Neuron (in vitro differentiated cells): ENCODE data around the gene KLHL10.
A peak's percentile ranks its signal among the peaks of the same experiment; 100 is the strongest.
"Not testable (repeated sequence)": the region's sequence is repeated elsewhere in the genome, so short reads cannot be mapped to it uniquely, and the experiment has no call there.

ENCODE experiments used
- H2AFZ ChIP-seq: one replicate; pipeline ENCODE4 v1.6.1; 2013; ENCODE audit warnings: low read depth, mild to moderate bottlenecking, inconsistent platforms, low read length, moderate library complexity
- H3K27me3 ChIP-seq: one replicate; pipeline ENCODE4 v1.6.1; 2013; ENCODE audit warnings: low read length; ENCODE audit not compliant: insufficient read depth
- H3K36me3 ChIP-seq: one replicate; pipeline ENCODE4 v1.6.1; 2013; ENCODE audit warnings: low read length; ENCODE audit not compliant: insufficient read depth
- H3K4me1 ChIP-seq: one replicate; pipeline ENCODE4 v1.6.1; 2013; ENCODE audit warnings: low read length; ENCODE audit not compliant: insufficient read depth
- H3K4me3 ChIP-seq: 2 replicates; pipeline ENCODE4 v1.5.1; 2013; ENCODE audit warnings: mild to moderate bottlenecking, low read length, moderate library complexity
- H3K9me3 ChIP-seq: one replicate; pipeline ENCODE4 v1.6.1; 2013; ENCODE audit warnings: low read length

KLHL10 gene

DNA sequence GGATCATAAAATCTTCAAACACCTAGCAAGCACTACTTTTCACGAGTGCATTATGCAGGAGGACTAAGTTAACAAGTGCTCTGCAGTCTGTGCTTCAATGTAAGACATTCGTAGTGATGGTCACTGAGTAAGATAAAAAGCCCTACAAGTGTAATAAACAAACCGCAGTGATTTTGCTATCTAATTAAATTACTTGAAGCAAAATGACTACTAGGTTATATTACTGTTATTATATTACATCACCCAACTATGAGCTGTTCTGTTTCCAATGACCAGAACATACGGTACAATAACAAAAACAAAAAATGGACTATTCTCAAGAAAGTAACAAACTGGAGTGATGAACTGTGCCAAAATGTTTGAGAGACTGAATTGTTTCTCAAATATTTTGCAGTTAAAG, 11.2 kb downstream of the KLHL10 start:
- no peaks in the 10 kb centered on the region for H3K4me1 ChIP-seq
- no peak overlapping the region for H2AFZ ChIP-seq

DNA sequence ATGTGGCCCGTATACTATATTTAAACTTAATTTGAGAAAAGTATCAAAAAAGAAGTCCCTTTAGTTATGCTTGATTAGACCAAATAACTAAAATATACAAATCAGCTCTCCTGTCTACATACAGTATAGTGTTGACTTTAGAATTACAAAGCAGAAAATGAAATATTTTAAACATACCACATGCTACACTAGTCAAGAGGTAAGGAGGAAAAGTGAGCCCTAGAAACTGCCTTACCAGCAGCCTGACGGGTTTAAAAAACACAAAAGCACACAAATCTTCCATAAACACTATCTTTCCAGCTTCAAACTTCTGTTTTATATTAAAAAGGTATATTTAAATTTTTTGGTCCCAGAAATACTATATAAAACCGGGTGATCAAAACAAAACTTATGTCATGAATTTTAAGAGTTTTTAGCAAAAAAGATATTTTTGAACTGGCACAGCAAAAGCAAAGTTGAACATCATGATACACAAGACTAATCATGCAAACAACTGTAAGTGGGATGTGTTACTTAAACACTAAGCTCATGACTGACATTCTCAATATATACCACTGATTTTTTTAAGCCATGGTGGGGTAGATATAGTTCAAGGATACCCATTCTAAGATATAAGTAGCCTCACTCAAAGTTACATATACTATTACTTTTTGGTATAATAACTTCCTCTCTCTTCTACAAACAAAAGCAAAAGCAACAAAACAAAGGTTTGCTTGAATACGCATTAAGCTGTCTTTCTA, 11.8 kb downstream of the KLHL10 start:
- no peak overlapping the region for H2AFZ ChIP-seq
- peaks cover 33% of the 10 kb centered on the region for H3K36me3 ChIP-seq
- no peak overlapping the region for H3K4me3 ChIP-seq
- no peaks in the 10 kb centered on the region for H3K9me3 ChIP-seq
- H3K4me1 ChIP-seq = no peaks in the 10 kb centered on the region
- no peaks in the 10 kb centered on the region for H3K27me3 ChIP-seq

More for the DNA sequence above, 11.2 kb downstream of the KLHL10 start:
- Histone ChIP-seq H3K27me3 (no peaks in the 10 kb centered on the region), H3K36me3 (peaks cover 27% of the 10 kb centered on the region), H3K4me3 (no peak overlapping the region), H3K9me3 (no peaks in the 10 kb centered on the region)

DNA sequence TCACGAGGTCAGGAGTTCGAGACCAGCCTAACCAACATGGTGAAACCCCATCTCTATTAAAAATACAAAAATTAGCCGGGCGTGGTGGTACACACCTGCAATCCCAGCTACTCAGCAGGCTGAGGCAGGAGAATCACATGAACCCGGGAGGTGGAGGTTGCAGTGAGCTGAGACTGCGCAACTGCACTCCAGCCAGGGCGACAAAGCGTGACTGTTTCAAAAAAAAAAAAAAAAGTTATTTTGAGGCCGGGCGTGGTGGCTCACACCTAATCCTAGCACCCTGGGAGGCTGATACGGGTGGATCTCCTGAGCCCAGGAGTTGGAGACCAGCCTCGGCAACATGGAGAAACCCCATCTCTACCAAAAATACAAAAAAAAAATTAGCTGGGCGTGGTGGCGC, 13.8 kb downstream of the KLHL10 start:
- H3K4me3 ChIP-seq, H2AFZ ChIP-seq, H3K4me1 ChIP-seq, H3K9me3 ChIP-seq, H3K27me3 ChIP-seq: not testable (repeated sequence)
- peaks cover 38% of the 10 kb centered on the region for H3K36me3 ChIP-seq

DNA sequence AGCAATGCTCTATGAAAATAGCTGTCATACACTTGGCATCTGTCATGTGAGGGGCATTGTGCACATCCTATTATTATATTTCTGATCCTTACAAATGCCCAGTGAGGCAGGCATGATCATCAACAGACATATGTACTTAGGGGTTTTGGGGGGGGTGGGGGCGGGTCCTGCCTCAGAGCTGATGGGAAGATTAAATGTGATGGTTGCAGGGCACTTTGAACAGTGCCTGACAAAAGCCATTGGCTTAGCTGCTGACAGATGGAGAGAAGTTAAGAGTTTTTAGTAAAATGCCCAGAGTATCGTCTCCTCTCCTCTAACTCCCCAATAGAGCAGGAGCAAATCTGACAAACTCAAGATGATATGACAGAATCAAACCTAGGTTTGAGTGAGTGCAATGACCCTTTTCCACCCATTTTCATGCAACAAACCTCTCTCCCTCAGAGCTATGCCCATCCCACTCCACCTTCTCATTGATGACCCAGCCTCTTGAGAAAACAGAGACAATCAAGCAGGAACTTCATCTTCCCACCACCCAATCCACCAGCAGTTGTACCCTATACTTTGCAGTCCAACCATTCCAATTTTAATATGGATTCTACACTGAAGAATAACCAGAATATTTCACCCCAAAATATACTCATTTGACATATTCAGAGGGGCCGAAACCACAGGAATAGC, 22.8 kb downstream of the KLHL10 start:
- H3K4me3 ChIP-seq = no peak overlapping the region
- no peaks in the 10 kb centered on the region for H3K36me3 ChIP-seq
- peaks cover 23% of the 10 kb centered on the region for H3K4me1 ChIP-seq

DNA sequence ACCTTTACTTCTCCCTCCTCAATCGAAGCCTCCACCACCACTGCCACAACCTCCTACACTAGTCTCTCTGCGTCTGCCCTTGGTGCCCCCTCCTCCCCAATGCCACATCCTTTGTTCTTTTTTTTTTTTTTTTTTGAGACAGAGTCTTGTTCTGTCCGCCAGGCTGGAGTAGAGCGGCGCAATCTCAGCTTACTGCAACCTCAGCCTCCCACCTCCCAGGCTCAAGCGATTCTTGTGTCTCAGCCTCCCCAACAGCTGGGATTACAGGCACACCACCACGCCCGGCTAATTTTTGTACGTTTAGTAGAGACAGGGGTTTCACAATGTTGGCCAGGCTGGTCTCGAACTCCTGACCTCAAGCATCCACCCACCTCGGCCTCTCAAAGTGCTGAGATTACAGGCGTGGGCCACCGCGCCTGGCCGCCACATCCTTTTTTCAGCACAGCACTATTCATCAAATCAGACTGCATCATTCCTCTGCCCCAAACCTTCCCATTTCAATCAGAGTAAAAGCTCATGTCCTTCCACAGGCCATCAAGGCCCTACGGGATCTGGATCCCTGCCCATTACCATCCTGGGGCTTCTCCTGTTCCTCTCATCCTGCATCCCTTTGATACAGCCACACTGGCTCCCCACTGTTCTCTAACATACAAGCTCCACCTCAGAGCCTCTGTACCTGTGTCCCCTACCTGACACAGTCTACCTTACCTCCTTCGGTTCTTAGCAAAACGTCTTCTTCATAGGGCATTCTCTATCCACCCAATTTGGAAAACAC, 25.6 kb downstream of the KLHL10 start:
- Histone ChIP-seq H3K36me3 (peaks cover 11% of the 10 kb centered on the region), H2AFZ (no peak overlapping the region), H3K9me3 (no peaks in the 10 kb centered on the region), H3K4me1 (peaks cover 26% of the 10 kb centered on the region), H3K27me3 (no peaks in the 10 kb centered on the region), H3K4me3 (peak overlapping the region; percentile 82)

More for the DNA sequence above, 22.8 kb downstream of the KLHL10 start:
- Histone ChIP-seq H3K9me3 (no peaks in the 10 kb centered on the region), H3K27me3 (no peaks in the 10 kb centered on the region), H2AFZ (no peak overlapping the region)

DNA sequence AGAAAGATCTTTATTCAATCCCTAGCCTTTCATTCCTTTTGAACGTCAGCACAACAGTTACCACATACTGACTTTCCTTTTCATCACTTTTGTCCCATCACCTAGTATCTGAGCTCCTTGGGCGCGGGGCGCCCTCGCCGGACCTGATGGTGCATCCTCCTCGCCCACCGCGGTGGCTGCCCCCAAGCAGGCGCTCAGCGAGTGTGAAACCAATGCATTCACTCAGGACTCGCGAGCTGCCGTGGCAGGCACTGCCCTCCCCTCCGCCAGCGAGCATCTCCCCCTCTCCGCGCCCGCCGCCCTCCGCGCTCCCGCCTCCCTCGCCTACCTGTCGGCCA, 26.8 kb downstream of the KLHL10 start:
- Histone ChIP-seq H2AFZ (peak overlapping the region; percentile 73), H3K4me3 (peak overlapping the region; percentile 82), H3K9me3 (no peaks in the 10 kb centered on the region), H3K4me1 (peaks cover 26% of the 10 kb centered on the region), H3K36me3 (peaks cover 21% of the 10 kb centered on the region), H3K27me3 (no peaks in the 10 kb centered on the region)

DNA sequence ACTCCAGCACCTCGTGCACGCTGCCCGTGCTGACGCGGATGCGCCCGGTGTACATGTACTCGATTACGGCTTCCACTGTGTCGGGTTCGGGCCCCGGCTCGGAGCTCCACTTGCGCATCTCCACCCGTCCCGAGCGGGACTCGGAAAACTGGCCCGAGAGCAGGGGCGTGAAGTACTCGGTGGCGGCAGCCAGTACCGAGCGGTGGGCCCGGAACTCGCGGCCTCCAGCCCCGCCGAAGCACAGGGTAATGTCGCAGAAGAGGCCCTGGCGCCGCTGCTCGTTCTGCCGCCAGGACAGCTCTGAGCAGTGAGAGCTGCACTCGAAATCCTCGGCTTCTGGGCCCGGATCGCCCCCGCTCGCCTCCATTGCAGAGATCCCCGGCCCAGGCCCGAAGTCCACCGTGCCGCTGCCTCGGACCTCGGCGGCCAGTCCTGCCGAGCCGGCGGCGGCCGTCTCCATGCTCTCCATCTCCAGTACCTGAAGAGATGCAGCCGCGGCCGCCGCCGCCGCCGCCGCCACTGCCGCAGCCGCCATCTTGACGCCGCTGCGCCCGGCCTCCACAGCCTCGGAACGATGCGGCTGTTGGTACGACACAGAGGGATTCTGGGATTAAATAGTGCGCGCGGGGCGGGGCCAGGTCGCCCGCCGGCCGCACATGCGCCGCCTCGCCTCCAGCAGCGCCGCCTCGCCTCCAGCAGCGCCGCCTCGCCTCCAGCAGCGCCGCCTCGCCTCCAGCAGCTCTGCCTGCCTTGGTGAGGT, 27.4 kb downstream of the KLHL10 start, which contains the start of gene KLHL11:
KLHL11 (minus strand) TSS at position 588 of the 760 bp plus-strand sequence; CDS start at position 535, 53 bp downstream.
- H3K4me3 ChIP-seq = peak within 1 kb of the TSS; percentile 82
- H3K9me3 ChIP-seq = no peaks in the 10 kb centered on the region
- peaks cover 27% of the 10 kb centered on the region for H3K36me3 ChIP-seq
- peaks cover 26% of the 10 kb centered on the region for H3K4me1 ChIP-seq
- H2AFZ ChIP-seq = peak within 1 kb of the TSS; percentile 73
- no peaks in the 10 kb centered on the region for H3K27me3 ChIP-seq

DNA sequence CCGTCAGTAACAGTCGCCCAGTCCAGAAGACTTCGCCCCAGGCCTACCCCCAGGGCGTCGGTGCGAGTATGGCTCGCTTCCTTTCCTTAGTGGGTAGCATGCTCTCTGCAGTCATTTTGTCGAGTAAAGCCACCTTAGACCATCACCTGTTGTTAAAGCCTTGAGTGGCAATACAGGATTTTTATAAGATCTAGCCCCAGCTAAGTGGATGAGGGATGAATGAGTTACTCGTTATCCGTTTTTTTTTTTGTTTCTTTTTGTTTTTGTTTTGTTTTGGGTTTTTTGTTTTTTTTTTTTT, 27.9 kb downstream of the KLHL10 start:
- Histone ChIP-seq H3K9me3 (no peaks in the 10 kb centered on the region), H3K4me1 (peaks cover 23% of the 10 kb centered on the region), H3K27me3 (no peaks in the 10 kb centered on the region), H2AFZ (peak overlapping the region; percentile 73), H3K4me3 (peak overlapping the region; percentile 82), H3K36me3 (peaks cover 32% of the 10 kb centered on the region)

DNA sequence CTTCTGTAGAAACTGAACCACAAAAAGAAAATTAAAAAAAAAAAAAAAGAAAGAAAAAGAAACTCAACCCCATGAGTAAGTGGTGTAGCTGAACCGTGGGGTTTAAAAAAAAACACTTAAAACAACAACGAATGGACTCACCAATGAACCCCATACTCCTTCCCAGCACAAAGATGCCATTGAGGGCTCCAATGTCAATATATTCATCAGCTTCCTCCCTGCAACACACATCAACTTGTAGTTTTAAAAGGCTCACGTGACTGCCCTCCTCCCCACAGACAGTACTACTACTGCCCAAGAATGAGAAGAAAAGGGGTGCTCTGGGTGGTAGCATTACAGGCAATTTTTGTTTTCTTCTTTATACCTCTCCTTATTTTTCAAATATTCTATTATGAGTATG, 30.9 kb downstream of the KLHL10 start:
- Histone ChIP-seq H3K4me1 (peaks cover 9% of the 10 kb centered on the region), H3K27me3 (no peaks in the 10 kb centered on the region), H3K9me3 (no peaks in the 10 kb centered on the region), H3K4me3 (no peak overlapping the region), H3K36me3 (peaks cover 56% of the 10 kb centered on the region), H2AFZ (no peak overlapping the region)

DNA sequence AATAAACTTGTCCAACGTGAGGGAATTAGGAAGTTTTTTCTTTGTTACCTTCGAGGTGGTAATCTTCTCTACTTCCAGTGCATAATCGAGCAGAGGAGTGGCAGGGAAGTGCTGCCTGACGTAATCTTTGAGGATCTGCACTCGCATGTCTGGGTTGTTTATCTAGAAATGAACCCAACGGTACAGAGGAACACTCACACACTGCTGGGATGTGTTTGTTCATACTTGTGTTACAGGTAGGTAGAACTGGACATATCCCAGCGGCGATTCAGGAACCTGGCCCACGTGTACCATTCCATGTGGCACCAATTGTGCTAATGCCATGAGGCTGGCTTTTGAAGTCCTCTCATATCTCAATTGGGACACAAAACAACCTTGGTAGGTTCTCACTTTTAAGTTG, 31.8 kb downstream of the KLHL10 start:
- Histone ChIP-seq H2AFZ (no peak overlapping the region), H3K27me3 (no peaks in the 10 kb centered on the region), H3K4me3 (no peak overlapping the region), H3K9me3 (no peaks in the 10 kb centered on the region), H3K36me3 (peaks cover 64% of the 10 kb centered on the region), H3K4me1 (peaks cover 2% of the 10 kb centered on the region)

DNA sequence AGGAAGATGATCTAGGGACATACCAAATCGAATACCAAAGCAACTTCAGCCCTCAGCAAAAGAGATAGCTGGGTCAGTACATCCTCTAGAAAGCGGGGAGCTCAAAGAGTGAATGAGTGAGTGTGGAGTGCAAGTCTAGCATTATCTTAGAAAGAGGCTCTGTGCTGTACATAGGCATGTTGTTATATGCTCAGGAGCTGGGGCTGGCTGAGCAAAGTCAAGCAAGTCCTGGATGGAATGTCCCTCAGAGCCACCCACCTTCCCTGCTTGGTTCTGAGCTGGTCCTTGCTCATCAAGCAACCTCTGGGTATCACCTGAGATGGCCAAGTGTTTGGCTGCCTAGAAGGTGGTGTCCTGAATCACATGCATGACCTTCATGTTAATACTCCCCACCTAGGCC, 32.5 kb downstream of the KLHL10 start:
- H3K9me3 ChIP-seq = no peaks in the 10 kb centered on the region
- H3K4me1 ChIP-seq = peaks cover 2% of the 10 kb centered on the region
- H3K27me3 ChIP-seq = no peaks in the 10 kb centered on the region
- peaks cover 70% of the 10 kb centered on the region for H3K36me3 ChIP-seq
- H2AFZ ChIP-seq = no peak overlapping the region
- no peak overlapping the region for H3K4me3 ChIP-seq

DNA sequence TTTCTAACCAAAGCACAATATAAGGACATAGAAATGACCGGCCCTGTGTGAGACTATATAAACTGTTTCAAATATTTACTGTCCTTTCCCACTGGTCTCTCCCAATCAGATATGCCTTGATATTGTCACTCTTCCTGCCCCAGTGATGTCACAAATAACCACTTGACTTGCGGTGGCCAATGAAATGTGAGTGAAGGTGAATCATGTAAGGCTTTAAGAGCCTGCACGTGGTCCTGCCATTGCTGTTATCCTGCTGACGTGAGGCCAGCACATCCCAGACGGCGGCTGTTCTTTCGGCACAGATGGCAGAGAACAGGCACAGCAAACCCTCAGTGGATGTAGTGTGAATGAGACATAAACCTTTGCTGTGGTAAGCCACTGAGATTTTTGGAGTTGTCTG, 33.0 kb downstream of the KLHL10 start:
- no peak overlapping the region for H3K4me3 ChIP-seq
- H3K27me3 ChIP-seq = no peaks in the 10 kb centered on the region
- no peak overlapping the region for H2AFZ ChIP-seq
- H3K36me3 ChIP-seq = peaks cover 71% of the 10 kb centered on the region
- H3K9me3 ChIP-seq = no peaks in the 10 kb centered on the region
- H3K4me1 ChIP-seq = peaks cover under 1% of the 10 kb centered on the region

DNA sequence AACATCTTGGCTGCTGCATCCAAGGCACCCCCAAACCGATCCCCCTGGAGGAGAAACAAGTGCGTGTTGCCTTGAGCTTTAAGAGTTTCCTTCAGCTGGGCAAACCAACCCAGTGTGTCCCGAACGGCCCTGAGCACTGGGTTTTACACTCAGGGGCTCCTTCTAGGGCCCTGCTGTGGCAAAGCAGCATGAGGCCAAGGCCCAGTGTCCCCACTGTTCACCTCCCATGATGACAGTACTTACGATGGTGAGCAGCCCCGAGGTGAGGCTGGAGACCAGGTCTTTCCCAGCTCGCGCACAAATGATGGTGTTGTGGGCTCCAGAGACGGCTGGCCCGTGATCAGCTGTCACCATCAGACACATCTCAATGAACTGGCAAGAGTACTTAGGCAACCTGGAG, 34.2 kb downstream of the KLHL10 start:
- no peaks in the 10 kb centered on the region for H3K27me3 ChIP-seq
- no peak overlapping the region for H3K4me3 ChIP-seq
- H3K36me3 ChIP-seq = peaks cover 71% of the 10 kb centered on the region
- H3K9me3 ChIP-seq = no peaks in the 10 kb centered on the region
- no peak overlapping the region for H2AFZ ChIP-seq
- H3K4me1 ChIP-seq = no peaks in the 10 kb centered on the region
